IPS-NIHi11 (cell line): ENCODE data around the gene PPHLN1.

ENCODE experiments used
- DNase-seq: peaks from one replicate; pipeline ENCODE4 v3.0.0; 2012; ENCODE audit warnings: mixed read lengths, low spot score

PPHLN1 gene

GRCh38 chr12:42482748-42483520, 157.0 kb downstream of the PPHLN1 start:
- DNase-seq: peak; percentile 87

DNA sequence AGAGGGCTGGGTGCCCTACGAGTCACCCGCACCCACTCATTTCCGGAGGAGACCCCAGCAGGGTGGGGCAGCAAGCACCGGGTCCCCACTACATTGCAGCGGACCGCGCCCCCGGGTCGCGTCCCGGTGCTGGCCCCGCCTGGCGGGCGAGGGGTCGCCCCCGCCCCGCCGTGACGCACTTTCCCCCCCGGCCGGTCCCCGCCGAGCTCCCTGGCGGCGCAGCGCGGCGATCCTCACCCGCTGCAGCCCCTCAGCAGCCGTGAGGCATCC, 157.5 kb downstream of the PPHLN1 start:
- DNase-seq: peak; percentile 62

GRCh38 chr12:42484996-42485395, 159.0 kb downstream of the PPHLN1 start:
- DNase-seq: no peak

DNA sequence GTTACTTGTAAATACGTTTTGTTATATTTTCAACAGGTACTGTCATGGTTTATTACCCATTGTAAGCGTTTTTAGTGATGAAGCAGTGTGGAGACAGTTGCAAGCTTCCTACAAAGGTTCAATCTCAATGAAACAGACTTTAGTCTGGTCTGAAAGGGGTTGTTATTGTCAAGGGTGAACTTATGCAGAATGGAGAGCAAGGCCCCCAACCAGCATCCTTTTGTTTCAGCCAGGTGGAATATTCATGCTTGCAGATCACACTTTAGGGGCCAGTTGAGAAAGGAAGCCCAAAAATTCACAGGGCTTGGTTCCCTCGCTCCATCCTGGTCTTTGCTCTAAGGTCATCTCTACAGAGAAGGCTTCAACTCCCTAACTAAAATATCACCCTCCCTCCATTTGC, 159.9 kb downstream of the PPHLN1 start:
- peak; percentile 63 for DNase-seq

- DNase-seq: no peak
These were observed 160.4 kb downstream of the PPHLN1 start for GRCh38 chr12:42486407-42486806.

- DNase-seq: no peak
These were observed 164.4 kb downstream of the PPHLN1 start for GRCh38 chr12:42490261-42490842.
